GM12873 (cell line): ENCODE results near the gene TSR2.

ENCODE experiments used
- CTCF ChIP-seq: IDR thresholded peaks from 2 replicates; pipeline ENCODE4 v1.5.1; 2012; ENCODE audit warnings: low read depth, mild to moderate bottlenecking, moderate library complexity, low read length, control low read depth; ENCODE audit not compliant: insufficient read depth; ENCODE audit errors: missing control alignments

Gene TSR2

GRCh38 chrX:54419559-54420302, 20.5 kb upstream of the TSR2 start:
- no peak for TF ChIP-seq CTCF

- no peak for TF ChIP-seq CTCF
These were observed 18.0 kb upstream of the TSR2 start for GRCh38 chrX:54422168-54422567.

GRCh38 chrX:54423161-54423888, 16.9 kb upstream of the TSR2 start:
- TF ChIP-seq CTCF, result peak; percentile 51

- TF ChIP-seq CTCF, result no peak
These were observed 12.3 kb upstream of the TSR2 start for GRCh38 chrX:54427837-54428424.

- TF ChIP-seq CTCF, result no peak
These were observed 9.7 kb upstream of the TSR2 start for GRCh38 chrX:54430519-54430918.

GRCh38 chrX:54435121-54435520, 5.1 kb upstream of the TSR2 start:
- no peak for TF ChIP-seq CTCF

- no peak for TF ChIP-seq CTCF
These were observed 2.6 kb downstream of the TSR2 start for GRCh38 chrX:54442790-54443189.
